NOMO-1 treated with dmso at 0.1 percent for 144 hours (cell line): ENCODE measurements around the gene MCMBP.
"Not testable (repeated sequence)": the region's sequence is repeated elsewhere in the genome, so short reads cannot be mapped to it uniquely, and the experiment has no call there.

Source experiments
- DNase-seq: peaks from one replicate; lab custom pipeline; 2025; ENCODE audit not compliant: unreplicated experiment; lab: John Stamatoyannopoulos, UW

The MCMBP gene

DNA sequence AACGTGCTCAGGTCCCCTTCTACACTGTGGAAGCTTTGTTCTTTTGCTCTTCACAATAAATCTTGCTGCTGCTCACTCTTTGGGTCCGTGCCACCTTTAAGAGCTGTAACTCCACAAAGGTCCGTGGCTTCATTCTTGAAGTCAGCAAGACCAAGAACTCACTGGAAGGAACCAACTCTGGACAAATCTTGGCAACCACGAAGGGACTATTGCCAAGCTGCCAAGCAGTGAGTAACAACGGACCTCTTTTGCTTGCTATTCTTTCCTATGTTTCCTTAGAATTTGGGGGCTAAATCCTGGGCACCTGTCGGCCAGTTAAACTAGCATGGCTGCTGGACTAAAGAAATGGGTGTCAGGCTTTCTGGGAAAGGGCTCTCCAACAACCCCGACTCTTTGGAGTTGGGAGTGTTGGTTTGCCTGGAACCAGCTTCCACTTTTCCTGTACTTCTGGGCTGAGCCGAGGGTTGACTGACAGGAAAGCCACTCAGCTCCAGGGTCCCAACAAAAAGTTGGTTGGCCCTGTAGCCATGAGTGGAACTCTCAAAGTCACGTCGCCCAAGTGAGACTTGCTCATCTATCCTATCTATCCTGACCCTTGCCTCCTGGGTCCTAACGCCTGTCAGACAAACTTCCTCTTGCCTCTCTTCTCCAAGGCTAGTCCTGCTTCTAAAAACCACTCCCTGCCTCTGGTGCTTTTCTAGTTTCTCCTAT is 11.4 kb upstream of the MCMBP start:
- not testable (repeated sequence) for DNase-seq

DNA sequence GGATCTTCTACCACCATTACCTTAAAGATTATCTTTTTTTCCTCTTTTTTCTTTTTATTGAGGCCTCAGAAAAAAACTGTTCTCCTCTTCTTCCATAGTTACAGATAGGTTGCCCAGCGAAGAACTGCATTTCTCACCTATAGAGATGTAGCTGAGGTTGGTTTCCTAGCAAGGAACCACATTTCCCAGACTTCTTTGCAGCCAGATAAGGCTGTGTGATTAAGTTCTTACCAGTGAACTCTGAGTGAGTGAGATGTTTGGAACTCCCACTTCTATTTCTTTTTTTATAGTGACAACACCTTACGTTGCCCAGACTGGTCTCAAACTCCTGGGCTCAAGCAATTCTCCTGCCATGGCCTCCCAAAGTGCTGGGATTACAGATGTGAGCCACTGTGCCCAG is 5.9 kb upstream of the MCMBP start:
- DNase-seq, result no peak

DNA sequence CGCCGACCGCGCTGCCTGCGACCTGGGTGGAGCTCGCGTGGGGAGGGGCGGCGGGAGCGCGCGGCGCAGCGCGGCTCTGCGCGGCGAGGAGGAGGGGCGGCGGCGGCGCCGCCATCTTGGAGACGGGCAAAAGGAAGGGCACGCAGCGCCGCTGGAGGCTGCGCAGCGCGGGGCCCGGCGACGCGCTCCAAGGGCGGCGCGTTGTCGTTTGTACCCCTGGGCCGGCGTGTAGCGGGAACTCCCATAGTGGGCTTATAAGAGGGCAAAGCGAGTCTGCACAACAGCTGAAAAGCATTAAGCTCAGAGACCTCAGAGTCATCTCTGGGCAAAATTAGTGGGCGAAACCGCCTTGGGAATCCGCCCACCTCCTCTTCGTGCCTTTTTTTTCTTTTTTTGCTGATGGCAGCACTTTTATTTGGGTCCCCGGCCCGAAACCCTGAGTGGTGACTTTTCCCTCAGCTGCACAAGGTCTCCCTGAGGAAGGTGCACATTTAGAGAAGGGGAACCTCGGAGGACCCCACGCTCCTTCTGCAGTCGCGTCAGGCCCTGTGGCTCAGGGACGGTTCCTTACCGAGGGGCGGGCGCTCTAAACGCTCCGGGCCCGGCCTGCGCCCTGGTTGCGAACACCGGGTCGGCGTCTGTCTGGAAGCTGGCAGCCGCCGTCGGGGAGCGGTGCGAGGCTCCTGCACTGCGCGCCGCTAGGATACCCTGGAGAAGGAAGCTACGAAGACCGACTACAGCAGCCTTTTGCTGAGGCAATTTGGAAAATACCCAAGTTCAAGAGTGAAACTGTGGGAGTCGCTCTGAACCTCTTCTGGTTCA is 428 bp upstream of the MCMBP start:
- peak; percentile 86 for DNase-seq

DNA sequence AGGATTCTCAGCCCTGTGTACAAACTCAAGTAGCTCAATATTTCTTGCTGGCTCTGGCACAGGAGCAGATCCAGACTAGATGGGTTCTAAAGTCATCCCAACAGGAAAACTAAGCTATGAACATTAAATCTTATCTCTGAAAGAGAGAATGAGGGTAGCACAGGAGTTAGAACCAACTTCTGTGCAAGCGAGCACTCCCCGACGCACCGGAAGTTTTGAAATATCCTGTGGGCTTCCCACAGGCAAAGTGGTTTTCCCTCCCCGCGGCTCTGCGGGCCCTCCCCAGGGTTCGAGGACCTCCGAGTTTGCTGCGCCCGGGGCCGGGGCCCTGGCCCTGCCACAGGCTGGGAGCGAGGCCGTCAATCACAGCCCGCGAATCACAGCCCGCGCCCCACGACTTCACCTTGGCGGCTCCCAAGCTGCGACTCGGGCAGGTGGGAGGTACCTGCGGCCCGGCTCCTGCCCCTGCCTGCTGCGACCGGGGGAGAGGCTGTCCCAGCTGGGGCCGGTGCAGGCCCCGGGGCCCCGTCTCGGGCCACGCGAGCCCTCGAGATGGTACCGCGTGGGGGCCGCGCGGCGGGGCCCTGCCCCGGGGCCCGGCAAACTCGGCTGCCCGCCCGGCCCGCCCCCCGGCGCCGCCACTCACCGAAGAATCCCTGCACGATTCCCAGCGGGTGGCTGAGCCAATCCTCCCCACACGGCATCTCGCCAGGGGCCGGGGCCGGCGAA is 598 bp downstream of the MCMBP start:
- DNase-seq, result peak; percentile 82

DNA sequence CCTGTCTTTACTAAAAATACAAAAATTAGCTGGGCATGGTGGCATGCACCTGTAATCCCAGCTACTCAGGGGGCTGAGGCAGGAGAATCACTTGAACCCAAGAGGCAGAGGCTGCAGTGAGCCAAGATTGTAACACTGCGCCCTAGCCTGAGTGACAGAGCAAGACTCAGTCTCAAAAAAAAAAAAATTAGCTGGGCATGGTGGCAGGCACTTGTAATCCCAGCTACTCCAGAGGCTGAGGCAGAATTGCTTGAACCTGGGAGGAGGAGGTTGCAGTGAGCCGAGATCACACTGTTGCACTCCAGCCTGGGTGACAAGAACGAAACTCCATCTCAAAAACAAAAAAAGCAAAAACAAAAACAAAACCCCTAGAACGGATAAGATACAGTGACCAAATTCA is 3.2 kb downstream of the MCMBP start:
- not testable (repeated sequence) for DNase-seq

- DNase-seq, result no peak
Observed at GRCh38 chr10:119867317-119867716, 5.3 kb downstream of the MCMBP start.

DNA sequence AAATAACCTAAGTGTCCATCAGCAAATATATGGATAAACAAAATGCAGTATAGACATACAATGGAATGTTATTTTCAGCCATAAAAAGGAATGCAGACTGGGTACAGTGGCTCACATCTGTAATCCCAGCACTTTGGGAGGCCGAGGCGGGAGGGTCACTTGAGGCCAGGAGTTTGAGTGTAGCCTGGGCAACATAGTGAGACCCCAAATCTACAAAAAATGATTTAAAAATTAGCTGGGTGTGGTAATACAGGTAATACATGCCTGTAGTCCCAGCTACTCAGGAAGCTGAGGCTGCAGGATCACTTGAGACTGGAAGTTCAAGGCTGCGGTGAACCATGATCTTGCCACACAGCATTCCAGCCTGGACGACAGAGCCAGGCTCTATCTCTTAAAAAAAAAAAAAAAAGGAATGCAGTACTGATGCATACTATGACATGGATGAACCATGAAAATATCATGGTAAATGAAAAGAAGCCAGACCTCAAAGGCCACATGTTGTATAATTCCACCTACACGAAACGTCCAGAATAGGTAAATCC is 6.9 kb downstream of the MCMBP start:
- DNase-seq, result no peak

DNA sequence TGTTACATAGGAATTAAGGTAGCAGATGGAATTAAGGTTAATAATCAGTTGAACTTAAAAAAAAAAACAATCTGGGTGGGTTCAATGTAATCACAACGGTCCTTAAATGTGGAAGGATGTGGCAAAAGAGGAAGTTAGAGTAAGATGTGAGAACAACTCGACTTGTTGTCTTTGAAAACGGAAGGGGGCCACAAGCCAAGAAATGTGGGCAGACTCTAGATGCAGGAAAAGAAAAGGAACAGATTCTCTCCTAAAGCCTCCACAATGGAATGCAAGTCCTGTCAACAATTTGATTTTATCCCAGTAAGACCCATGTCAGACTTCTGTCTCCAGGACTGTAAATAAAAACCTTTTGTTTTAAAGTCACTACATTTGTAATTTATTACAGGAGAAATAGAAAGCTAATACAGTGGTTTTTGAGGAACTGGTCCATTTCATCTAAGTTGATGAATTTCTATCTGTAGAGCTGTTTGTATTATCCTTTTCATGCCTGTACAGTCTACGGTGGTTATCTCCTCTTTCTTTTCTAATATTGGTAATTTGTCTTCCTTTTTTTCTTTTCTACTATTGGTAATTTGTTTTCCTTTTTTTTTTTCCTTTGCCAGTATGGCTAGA is 8.6 kb downstream of the MCMBP start:
- DNase-seq, result no peak

GRCh38 chr10:119862524-119862923 is 10.1 kb downstream of the MCMBP start:
- no peak for DNase-seq

GRCh38 chr10:119860866-119861607 is 11.6 kb downstream of the MCMBP start:
- no peak for DNase-seq

DNA sequence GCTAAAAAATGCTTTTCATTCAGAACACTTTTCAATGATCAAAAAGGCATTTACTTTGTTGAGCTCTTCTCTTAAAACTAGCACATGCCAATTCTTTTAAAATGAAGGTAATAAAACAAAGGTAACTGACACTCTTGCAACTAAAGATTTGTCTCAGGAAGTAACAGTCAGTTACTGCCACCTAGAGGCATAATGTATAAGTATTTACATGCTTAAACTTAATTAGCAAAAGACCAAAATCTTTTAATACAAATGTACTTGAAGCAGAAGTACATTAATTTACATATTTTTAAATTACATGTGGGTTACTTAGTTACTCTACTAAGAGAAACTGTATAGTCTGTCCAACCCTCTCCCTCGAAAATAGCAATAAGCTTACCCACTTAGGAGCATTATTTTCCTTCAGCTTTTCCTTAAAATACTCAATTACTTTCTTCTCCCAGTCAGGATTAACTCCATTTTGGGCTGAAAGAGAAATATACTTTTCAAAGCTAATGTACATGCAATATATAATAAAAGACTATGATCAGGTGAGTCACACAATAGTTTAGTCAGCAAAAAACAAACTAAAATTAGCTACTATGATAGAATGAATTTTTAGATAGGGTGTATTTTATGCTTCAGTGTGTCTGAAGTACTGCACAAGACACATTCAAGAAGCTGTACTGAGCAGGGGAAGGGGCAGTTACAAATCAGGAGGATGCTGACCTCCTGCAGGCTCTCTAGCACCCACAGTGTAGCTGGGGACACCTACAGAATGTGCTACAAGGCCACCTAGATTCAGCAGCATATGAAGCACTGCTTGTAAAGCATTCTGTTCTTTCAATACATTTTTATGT is 13.0 kb downstream of the MCMBP start:
- no peak for DNase-seq

GRCh38 chr10:119858063-119858462 is 14.6 kb downstream of the MCMBP start:
- no peak for DNase-seq

- DNase-seq, result no peak
Observed at GRCh38 chr10:119853574-119853973, 19.1 kb downstream of the MCMBP start.

DNA sequence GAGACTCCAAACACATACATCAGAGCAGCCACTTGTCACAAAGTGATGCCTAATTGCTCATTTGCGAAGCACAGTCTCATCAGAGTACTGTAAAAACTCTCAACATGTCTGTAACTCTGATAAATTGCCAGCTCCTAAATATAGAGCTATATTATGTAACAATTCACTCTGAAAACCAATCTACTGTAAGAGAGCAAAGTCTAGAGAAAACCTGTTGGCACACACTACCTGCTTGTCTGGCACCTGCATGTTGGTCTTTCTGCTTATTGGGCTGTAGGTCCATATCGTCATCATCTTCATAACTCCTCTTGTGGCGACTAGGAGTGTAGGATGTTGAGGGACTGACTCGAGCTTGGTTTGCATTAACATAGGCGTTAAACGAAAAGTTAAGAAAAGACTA is 19.8 kb downstream of the MCMBP start:
- DNase-seq, result no peak

- no peak for DNase-seq
Observed at GRCh38 chr10:119852277-119852676, 20.4 kb downstream of the MCMBP start.

DNA sequence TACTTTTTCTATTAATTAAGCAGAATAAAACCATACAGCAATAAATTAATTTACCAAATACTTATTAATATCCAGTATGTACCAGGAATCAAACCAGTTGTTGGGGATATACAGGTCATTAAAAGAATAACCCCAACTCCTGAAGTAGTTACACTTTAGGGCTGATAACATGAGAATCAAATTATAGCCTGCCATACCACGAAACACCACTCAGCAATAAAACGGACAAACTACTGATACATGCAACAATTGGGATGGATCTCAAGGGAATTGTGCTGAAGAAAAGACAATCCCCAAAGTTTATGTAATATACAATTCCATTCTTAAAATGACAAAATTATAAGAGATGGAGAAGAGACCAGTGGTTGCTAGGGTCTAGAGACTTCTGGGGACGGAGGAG is 22.7 kb downstream of the MCMBP start:
- DNase-seq, result no peak

DNA sequence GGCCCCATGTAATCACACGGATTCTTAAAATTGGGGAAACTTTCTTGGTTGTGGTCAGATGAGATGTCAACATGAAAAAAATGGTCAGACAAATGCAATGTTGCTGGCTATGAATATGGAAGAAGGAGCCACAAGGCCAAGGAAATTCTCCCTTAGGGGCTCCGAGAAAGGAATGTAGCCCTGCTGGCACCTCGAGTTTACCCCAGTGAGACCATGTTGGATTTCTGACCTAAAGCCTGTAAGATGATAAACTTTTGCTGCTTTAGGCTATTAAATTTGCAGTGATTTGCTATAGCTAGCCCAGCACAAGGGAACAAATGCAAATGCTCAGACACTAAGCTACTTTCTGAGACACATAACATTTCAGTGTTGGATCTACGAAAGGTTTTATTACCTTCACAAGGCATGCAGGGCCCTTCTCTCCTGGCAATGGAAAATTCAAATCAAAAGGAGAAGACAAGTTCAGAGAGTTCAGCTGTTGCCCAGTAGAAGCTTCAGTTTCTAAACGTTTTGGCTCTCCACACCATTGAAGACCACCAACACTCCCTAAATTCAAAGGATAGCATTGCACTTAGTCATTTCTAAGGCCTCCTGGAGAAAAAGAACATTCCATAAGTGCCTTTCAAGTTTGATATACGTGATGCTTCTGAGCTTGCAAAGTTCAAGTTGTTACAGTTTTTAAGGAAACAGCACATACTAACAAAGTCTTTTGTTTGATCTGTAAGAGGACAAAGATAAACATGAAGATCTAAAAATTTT is 23.4 kb downstream of the MCMBP start:
- no peak for DNase-seq

- DNase-seq, result no peak
Observed at GRCh38 chr10:119845656-119846055, 27.0 kb downstream of the MCMBP start.

GRCh38 chr10:119834188-119834587 is 38.5 kb downstream of the MCMBP start:
- DNase-seq, result no peak
